ENCODE data around the gene SLC12A6. TPM values are rescaled to one million over a fixed set of nuclear protein-coding genes. Genes with fewer than 3 reads are reported as not detected.
A peak's percentile ranks its signal among the peaks of the same experiment; 100 is the strongest.

SLC12A6 gene
- polyA plus RNA-seq, 2 donors, result 16.1 to 21.5 TPM

DNA sequence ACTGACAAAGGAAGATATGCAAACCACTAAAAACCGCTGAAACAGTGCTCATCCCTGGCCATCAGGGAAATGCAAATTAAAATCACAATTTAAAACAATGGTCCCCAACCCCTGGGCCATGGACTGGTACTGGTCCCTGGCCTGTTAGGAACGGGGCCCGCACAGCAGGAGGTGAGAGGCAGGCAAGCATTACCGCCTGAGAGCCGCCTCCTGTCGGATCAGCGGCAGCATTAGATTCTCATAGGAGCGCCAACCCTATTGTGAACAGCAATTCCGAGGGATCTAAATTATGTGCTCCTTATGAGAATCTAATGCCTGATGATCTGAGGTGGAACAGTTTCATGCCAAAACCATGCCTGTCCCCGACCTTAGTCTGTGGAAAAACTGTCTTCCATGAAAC, 14.4 kb downstream of the SLC12A6 start:
- H3K4me1 ChIP-seq (ENCODE audit: control insufficient read depth in 2 of 2, insufficient read depth in 2 of 2, low read length in 1 of 2), result no peaks in the 10 kb centered on the region
- no peaks in the 10 kb centered on the region for H3K9me3 ChIP-seq (ENCODE audit: control insufficient read depth in 2 of 2, insufficient read depth in 1 of 2, low read depth in 1 of 2, low read length in 1 of 2)
- WGBS, 2 donors, result 96% methylated on average over 10 of the region's 10 CpGs

DNA sequence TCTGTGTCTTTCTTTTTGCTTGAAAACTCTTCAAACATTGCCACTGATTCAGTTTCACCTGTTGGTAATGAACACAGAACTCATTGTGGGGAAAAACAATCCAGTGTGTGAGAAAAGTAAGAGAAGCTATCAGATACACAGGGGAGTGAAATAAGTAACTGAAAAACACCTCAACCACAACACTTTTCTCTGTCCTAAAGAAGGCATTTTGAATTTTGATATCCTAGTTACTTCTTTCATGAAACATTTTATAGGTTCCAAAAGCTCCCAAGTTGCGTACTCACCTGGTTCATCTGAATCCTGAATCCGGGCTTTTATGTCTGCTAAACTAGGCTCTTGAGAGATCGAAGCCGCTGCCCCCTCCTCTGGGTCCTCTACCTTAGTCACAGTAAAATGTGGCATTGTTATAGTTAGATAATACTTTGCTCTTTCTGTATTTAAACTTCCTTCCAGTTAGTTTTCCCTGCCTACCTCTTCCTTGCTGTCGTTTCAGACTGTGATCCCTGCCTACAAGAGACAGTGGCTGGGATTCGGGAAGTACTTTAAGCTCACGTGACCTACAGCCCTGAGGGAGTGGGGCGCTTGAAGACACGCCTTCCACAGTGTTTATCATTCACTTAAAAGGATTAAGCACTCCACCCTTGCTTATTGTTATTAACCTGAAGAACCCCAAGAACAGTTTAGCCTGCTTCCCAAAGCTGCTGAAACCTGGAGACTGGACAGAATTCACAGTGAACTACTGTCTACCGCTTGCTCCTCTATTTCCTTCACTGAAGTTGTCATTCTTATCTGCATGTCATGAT, 19.1 kb downstream of the SLC12A6 start:
- H3K9me3 ChIP-seq (ENCODE audit: control insufficient read depth in 2 of 2, insufficient read depth in 1 of 2, low read depth in 1 of 2, low read length in 1 of 2), result no peaks in the 10 kb centered on the region
- peaks cover 0 to 2% of the 10 kb centered on the region in 2 donors for H3K36me3 ChIP-seq (ENCODE audit: control insufficient read depth in 2 of 2, insufficient read depth in 2 of 2, low read length in 1 of 2)
- H3K4me1 ChIP-seq (ENCODE audit: control insufficient read depth in 2 of 2, insufficient read depth in 2 of 2, low read length in 1 of 2), result no peaks in the 10 kb centered on the region
- 4 to 6% methylated on average over 10 of the region's 10 CpGs for WGBS, 2 donors
- no peaks in the 10 kb centered on the region for H3K27me3 ChIP-seq (ENCODE audit: control insufficient read depth in 1 of 2, insufficient read depth in 2 of 2, low read length in 2 of 2)
- H3K4me3 ChIP-seq (ENCODE audit: low read depth in 1 of 2, low read length in 2 of 2), result peak overlapping the region; percentile 51 to 85
- peak overlapping the region; percentile 72 to 83 for H3K27ac ChIP-seq (ENCODE audit: low read depth in 2 of 2, low read length in 1 of 2)

More for the DNA sequence above, 14.4 kb downstream of the SLC12A6 start:
- H3K27ac ChIP-seq (ENCODE audit: low read depth in 2 of 2, low read length in 1 of 2), result no peak overlapping the region
- no peak overlapping the region for H3K4me3 ChIP-seq (ENCODE audit: low read depth in 1 of 2, low read length in 2 of 2)
- H3K36me3 ChIP-seq (ENCODE audit: control insufficient read depth in 2 of 2, insufficient read depth in 2 of 2, low read length in 1 of 2), result no peaks in the 10 kb centered on the region
- H3K27me3 ChIP-seq (ENCODE audit: control insufficient read depth in 1 of 2, insufficient read depth in 2 of 2, low read length in 2 of 2), result no peaks in the 10 kb centered on the region

DNA sequence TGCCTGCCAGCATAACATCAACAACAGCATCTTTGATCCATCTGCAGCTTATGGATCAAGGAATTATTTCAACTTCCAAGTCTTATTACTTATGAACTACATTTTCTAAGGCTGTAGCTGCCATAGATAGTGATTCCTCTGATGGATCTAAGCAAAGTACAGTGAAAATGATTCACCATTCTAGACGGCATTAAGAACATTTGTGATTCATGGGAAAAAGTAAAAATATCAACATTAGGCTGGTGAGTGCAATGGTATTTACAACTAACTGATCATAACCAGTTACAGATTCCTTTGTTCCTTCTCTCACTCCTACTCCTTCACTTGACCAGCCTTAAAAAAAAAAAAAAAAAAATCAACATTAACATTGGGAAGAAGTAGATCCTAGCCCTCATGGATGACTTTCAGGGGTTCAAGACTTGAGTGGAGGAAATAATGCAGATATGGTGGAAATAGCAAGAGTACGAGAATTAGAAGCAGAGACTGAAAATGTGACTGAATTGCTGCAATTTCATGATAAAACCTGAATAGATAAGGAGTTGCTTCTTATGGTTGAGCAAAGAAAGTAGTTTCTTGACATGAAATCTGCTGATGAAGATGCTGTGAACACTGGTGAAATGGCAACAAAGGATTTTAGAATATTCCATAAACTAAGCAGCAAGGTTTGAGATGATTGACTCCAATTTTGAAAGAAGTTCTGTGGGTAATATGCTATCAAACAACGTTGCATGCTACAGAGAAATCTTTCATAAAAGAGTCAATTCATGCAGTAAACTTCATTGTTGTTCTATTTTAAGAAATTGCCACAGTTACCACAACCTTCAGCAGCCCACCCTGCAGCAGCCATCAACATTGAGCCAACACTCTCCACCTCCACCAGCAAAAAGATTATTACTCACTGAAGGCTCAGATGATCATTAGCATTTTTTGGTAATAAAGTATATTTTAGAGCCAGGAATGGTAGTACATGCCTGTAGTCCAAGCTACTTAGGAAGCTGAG, 22.8 kb downstream of the SLC12A6 start:
- Histone ChIP-seq H3K27me3 (ENCODE audit: control insufficient read depth in 1 of 2, insufficient read depth in 2 of 2, low read length in 2 of 2) (no peaks in the 10 kb centered on the region), H3K4me1 (ENCODE audit: control insufficient read depth in 2 of 2, insufficient read depth in 2 of 2, low read length in 1 of 2) (no peaks in the 10 kb centered on the region), H3K9me3 (ENCODE audit: control insufficient read depth in 2 of 2, insufficient read depth in 1 of 2, low read depth in 1 of 2, low read length in 1 of 2) (no peaks in the 10 kb centered on the region), H3K4me3 (ENCODE audit: low read depth in 1 of 2, low read length in 2 of 2) (no peak overlapping the region), H3K27ac (ENCODE audit: low read depth in 2 of 2, low read length in 1 of 2) (no peak overlapping the region), H3K36me3 (ENCODE audit: control insufficient read depth in 2 of 2, insufficient read depth in 2 of 2, low read length in 1 of 2) (peaks cover 0 to 3% of the 10 kb centered on the region in 2 donors)
- WGBS, 2 donors, result 71 to 77% methylated on average over 3 of the region's 3 CpGs

GRCh38 chr15:34311563-34311962, 26.0 kb downstream of the SLC12A6 start:
- 87 to 94% methylated on average over 1 of the region's 1 CpG for WGBS, 2 donors
- H3K4me1 ChIP-seq (ENCODE audit: control insufficient read depth in 2 of 2, insufficient read depth in 2 of 2, low read length in 1 of 2), result no peaks in the 10 kb centered on the region
- H3K36me3 ChIP-seq (ENCODE audit: control insufficient read depth in 2 of 2, insufficient read depth in 2 of 2, low read length in 1 of 2), result peaks cover 0 to 3% of the 10 kb centered on the region in 2 donors
- H3K27ac ChIP-seq (ENCODE audit: low read depth in 2 of 2, low read length in 1 of 2), result no peak overlapping the region
- no peak overlapping the region for H3K4me3 ChIP-seq (ENCODE audit: low read depth in 1 of 2, low read length in 2 of 2)
- no peaks in the 10 kb centered on the region for H3K27me3 ChIP-seq (ENCODE audit: control insufficient read depth in 1 of 2, insufficient read depth in 2 of 2, low read length in 2 of 2)
- no peaks in the 10 kb centered on the region for H3K9me3 ChIP-seq (ENCODE audit: control insufficient read depth in 2 of 2, insufficient read depth in 1 of 2, low read depth in 1 of 2, low read length in 1 of 2)

DNA sequence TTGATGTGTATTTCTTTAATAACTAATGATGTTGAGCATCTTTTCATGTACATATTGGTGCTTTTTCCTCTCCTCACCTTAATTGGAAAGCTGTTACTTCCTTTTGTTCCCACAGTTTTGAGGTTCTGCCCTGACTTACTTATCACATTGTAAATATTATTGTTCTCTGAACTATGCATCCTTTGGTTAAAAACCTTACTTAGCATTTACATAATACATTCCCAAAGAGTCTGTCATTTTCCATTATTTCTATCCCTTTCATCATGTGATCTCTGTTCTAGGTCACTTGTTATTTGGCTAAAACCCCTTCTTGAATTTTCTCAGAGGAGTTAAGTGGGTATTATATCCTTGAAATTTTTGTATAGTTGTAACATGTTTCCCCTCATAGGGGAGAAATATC, 33.0 kb downstream of the SLC12A6 start:
- Histone ChIP-seq H3K36me3 (ENCODE audit: control insufficient read depth in 2 of 2, insufficient read depth in 2 of 2, low read length in 1 of 2) (no peaks in the 10 kb centered on the region), H3K27me3 (ENCODE audit: control insufficient read depth in 1 of 2, insufficient read depth in 2 of 2, low read length in 2 of 2) (no peaks in the 10 kb centered on the region), H3K4me3 (ENCODE audit: low read depth in 1 of 2, low read length in 2 of 2) (no peak overlapping the region), H3K4me1 (ENCODE audit: control insufficient read depth in 2 of 2, insufficient read depth in 2 of 2, low read length in 1 of 2) (no peaks in the 10 kb centered on the region), H3K9me3 (ENCODE audit: control insufficient read depth in 2 of 2, insufficient read depth in 1 of 2, low read depth in 1 of 2, low read length in 1 of 2) (no peaks in the 10 kb centered on the region), H3K27ac (ENCODE audit: low read depth in 2 of 2, low read length in 1 of 2) (no peak overlapping the region)

- no peak overlapping the region for H3K4me3 ChIP-seq (ENCODE audit: low read depth in 1 of 2, low read length in 2 of 2)
- WGBS, 2 donors, result 50 to 73% methylated on average over 3 of the region's 3 CpGs
- H3K4me1 ChIP-seq (ENCODE audit: control insufficient read depth in 2 of 2, insufficient read depth in 2 of 2, low read length in 1 of 2), result no peaks in the 10 kb centered on the region
- H3K27me3 ChIP-seq (ENCODE audit: control insufficient read depth in 1 of 2, insufficient read depth in 2 of 2, low read length in 2 of 2), result no peaks in the 10 kb centered on the region
- no peaks in the 10 kb centered on the region for H3K9me3 ChIP-seq (ENCODE audit: control insufficient read depth in 2 of 2, insufficient read depth in 1 of 2, low read depth in 1 of 2, low read length in 1 of 2)
- H3K36me3 ChIP-seq (ENCODE audit: control insufficient read depth in 2 of 2, insufficient read depth in 2 of 2, low read length in 1 of 2), result no peaks in the 10 kb centered on the region
- H3K27ac ChIP-seq (ENCODE audit: low read depth in 2 of 2, low read length in 1 of 2), result peak overlapping the region in 1 of 2 donors; percentile 73
Measured at GRCh38 chr15:34301058-34301457, 36.5 kb downstream of the SLC12A6 start.

DNA sequence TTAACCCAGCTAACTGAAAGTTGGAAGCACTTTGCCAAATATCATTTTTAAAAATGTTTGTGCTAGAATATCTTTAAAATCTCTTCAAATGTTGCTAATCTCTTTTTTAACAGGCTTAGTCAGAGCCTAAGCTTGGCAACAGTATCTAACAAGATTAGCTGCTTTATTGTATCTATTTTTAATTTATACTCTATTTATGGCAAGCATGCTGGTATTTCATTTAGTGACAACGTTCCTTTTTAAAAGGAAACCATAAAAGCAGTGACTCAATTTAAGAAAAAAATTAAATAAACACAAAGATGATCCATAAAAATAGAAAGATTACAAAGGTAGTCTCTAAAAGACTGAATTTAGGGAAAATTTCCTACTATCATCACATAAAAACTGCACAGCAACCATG, 40.5 kb downstream of the SLC12A6 start:
- Histone ChIP-seq H3K27ac (ENCODE audit: low read depth in 2 of 2, low read length in 1 of 2) (no peak overlapping the region), H3K9me3 (ENCODE audit: control insufficient read depth in 2 of 2, insufficient read depth in 1 of 2, low read depth in 1 of 2, low read length in 1 of 2) (peaks cover 0 to 4% of the 10 kb centered on the region in 2 donors), H3K36me3 (ENCODE audit: control insufficient read depth in 2 of 2, insufficient read depth in 2 of 2, low read length in 1 of 2) (peaks cover 0 to 6% of the 10 kb centered on the region in 2 donors), H3K4me3 (ENCODE audit: low read depth in 1 of 2, low read length in 2 of 2) (no peak overlapping the region), H3K27me3 (ENCODE audit: control insufficient read depth in 1 of 2, insufficient read depth in 2 of 2, low read length in 2 of 2) (no peaks in the 10 kb centered on the region), H3K4me1 (ENCODE audit: control insufficient read depth in 2 of 2, insufficient read depth in 2 of 2, low read length in 1 of 2) (no peaks in the 10 kb centered on the region)
- WGBS, 2 donors, result 6 to 10% methylated on average over 1 of the region's 1 CpG

DNA sequence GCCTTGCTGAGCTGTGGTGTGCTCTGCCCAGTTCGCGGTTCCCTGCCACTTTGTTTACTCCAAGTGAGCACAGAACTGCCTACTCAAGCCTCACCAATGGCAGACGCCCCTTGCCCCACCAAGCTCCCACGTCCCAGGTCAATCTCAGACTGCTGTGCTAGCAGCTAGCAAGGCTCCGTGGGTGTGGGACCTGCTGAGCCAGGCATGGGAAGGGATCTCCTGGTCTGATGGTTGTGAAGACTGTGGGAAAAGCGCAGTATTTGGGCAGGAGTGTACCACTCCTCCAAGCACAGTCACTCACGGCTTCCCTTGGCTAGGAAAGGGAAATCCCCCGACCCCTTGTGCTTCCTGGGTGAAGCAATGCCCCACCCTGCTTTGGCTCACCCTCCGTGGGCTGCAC, 45.0 kb downstream of the SLC12A6 start:
- Histone ChIP-seq H3K9me3 (ENCODE audit: control insufficient read depth in 2 of 2, insufficient read depth in 1 of 2, low read depth in 1 of 2, low read length in 1 of 2) (peaks cover 0 to 4% of the 10 kb centered on the region in 2 donors), H3K4me1 (ENCODE audit: control insufficient read depth in 2 of 2, insufficient read depth in 2 of 2, low read length in 1 of 2) (no peaks in the 10 kb centered on the region), H3K36me3 (ENCODE audit: control insufficient read depth in 2 of 2, insufficient read depth in 2 of 2, low read length in 1 of 2) (peaks cover 0 to 6% of the 10 kb centered on the region in 2 donors), H3K4me3 (ENCODE audit: low read depth in 1 of 2, low read length in 2 of 2) (no peak overlapping the region), H3K27ac (ENCODE audit: low read depth in 2 of 2, low read length in 1 of 2) (no peak overlapping the region), H3K27me3 (ENCODE audit: control insufficient read depth in 1 of 2, insufficient read depth in 2 of 2, low read length in 2 of 2) (no peaks in the 10 kb centered on the region)
- WGBS, 2 donors, result 93 to 96% methylated on average over 9 of the region's 9 CpGs

DNA sequence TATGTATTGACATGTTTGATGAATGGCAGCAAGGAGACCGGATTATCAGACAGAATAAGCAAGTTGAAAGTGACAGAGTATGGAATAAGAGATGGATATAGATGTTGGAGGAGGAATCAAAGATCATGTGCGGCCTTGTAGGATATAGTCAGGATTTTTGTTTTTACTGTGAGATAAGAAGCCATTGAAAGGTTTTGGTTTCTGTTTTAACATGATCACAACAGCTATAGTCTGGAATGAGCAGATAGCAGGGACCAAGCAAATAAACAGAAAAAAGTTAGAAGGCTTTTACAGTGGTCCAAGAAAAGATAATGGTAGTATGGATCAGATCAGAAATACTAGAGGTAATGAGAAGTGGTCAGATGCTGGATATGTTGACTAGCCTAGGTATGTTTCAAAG, 52.6 kb downstream of the SLC12A6 start:
- Histone ChIP-seq H3K27me3 (ENCODE audit: control insufficient read depth in 1 of 2, insufficient read depth in 2 of 2, low read length in 2 of 2) (no peaks in the 10 kb centered on the region), H3K36me3 (ENCODE audit: control insufficient read depth in 2 of 2, insufficient read depth in 2 of 2, low read length in 1 of 2) (no peaks in the 10 kb centered on the region), H3K4me3 (ENCODE audit: low read depth in 1 of 2, low read length in 2 of 2) (no peak overlapping the region), H3K4me1 (ENCODE audit: control insufficient read depth in 2 of 2, insufficient read depth in 2 of 2, low read length in 1 of 2) (no peaks in the 10 kb centered on the region), H3K27ac (ENCODE audit: low read depth in 2 of 2, low read length in 1 of 2) (no peak overlapping the region), H3K9me3 (ENCODE audit: control insufficient read depth in 2 of 2, insufficient read depth in 1 of 2, low read depth in 1 of 2, low read length in 1 of 2) (no peaks in the 10 kb centered on the region)
- WGBS, 2 donors, result 72 to 81% methylated on average over 2 of the region's 2 CpGs

Data from esophagus (tissue), 2 donors.